Measurements from ENCODE around the gene ST7. TPM values are rescaled to one million over a fixed set of nuclear protein-coding genes. Genes with fewer than 3 reads are reported as not detected.
"Not testable (repeated sequence)": the region's sequence is repeated elsewhere in the genome, so short reads cannot be mapped to it uniquely, and the experiment has no call there.

The ST7 gene
- total RNA-seq (ENCODE audit: insufficient read depth, low replicate concordance), result 19.7 TPM

GRCh38 chr7:116953372-116953905, at the start of gene ST7:
ST7 (plus strand) TSS chr7:116953501; CDS start chr7:116953541, 40 bp downstream.
- peak; percentile 77 for DNase-seq (ENCODE audit: low spot score)

GRCh38 chr7:116906391-116906790, 46.9 kb upstream of the ST7 start:
- no peak for DNase-seq (ENCODE audit: low spot score)

GRCh38 chr7:116910383-116910782, 42.9 kb upstream of the ST7 start:
- no peak for DNase-seq (ENCODE audit: low spot score)

- DNase-seq (ENCODE audit: low spot score), result no peak
Measured at GRCh38 chr7:116911801-116912200, 41.5 kb upstream of the ST7 start.

GRCh38 chr7:116912269-116912909, 40.9 kb upstream of the ST7 start:
- no peak for DNase-seq (ENCODE audit: low spot score)

- DNase-seq (ENCODE audit: low spot score), result no peak
Measured at GRCh38 chr7:116918704-116919103, 34.6 kb upstream of the ST7 start.

- DNase-seq (ENCODE audit: low spot score), result no peak
Measured at GRCh38 chr7:116920359-116920758, 32.9 kb upstream of the ST7 start.

GRCh38 chr7:116922545-116922944, 30.8 kb upstream of the ST7 start:
- no peak for DNase-seq (ENCODE audit: low spot score)

GRCh38 chr7:116924741-116925140, 28.6 kb upstream of the ST7 start:
- no peak for DNase-seq (ENCODE audit: low spot score)

GRCh38 chr7:116929021-116929420, 24.3 kb upstream of the ST7 start:
- no peak for DNase-seq (ENCODE audit: low spot score)

- peak; percentile 87 for DNase-seq (ENCODE audit: low spot score)
Measured at GRCh38 chr7:116929914-116930913, 23.1 kb upstream of the ST7 start.

- no peak for DNase-seq (ENCODE audit: low spot score)
Measured at GRCh38 chr7:116932566-116932965, 20.7 kb upstream of the ST7 start.

GRCh38 chr7:116933465-116933864, 19.8 kb upstream of the ST7 start:
- no peak for DNase-seq (ENCODE audit: low spot score)

GRCh38 chr7:116934580-116934979, 18.7 kb upstream of the ST7 start:
- no peak for DNase-seq (ENCODE audit: low spot score)

- not testable (repeated sequence) for DNase-seq (ENCODE audit: low spot score)
Measured at GRCh38 chr7:116936844-116937243, 16.5 kb upstream of the ST7 start.

GRCh38 chr7:116938678-116939077, 14.6 kb upstream of the ST7 start:
- DNase-seq (ENCODE audit: low spot score), result no peak

GRCh38 chr7:116940689-116941370, 12.5 kb upstream of the ST7 start:
- DNase-seq (ENCODE audit: low spot score), result no peak

GRCh38 chr7:116942504-116942903, 10.8 kb upstream of the ST7 start:
- DNase-seq (ENCODE audit: low spot score), result no peak

GRCh38 chr7:116948934-116949333, 4.4 kb upstream of the ST7 start:
- DNase-seq (ENCODE audit: low spot score), result no peak

- DNase-seq (ENCODE audit: low spot score), result no peak
Measured at GRCh38 chr7:116949941-116950801, 3.1 kb upstream of the ST7 start.

- no peak for DNase-seq (ENCODE audit: low spot score)
Measured at GRCh38 chr7:116950889-116951351, 2.4 kb upstream of the ST7 start.

Measured in umbilical cord (tissue), 2 donors.